Measurements from ENCODE around the gene DIPK1B. TPM values are rescaled to one million over a fixed set of nuclear protein-coding genes. Genes with fewer than 3 reads are reported as not detected.

The DIPK1B gene
- polyA plus RNA-seq, 3 donors: 0.10 TPM; not detected in 2

DNA sequence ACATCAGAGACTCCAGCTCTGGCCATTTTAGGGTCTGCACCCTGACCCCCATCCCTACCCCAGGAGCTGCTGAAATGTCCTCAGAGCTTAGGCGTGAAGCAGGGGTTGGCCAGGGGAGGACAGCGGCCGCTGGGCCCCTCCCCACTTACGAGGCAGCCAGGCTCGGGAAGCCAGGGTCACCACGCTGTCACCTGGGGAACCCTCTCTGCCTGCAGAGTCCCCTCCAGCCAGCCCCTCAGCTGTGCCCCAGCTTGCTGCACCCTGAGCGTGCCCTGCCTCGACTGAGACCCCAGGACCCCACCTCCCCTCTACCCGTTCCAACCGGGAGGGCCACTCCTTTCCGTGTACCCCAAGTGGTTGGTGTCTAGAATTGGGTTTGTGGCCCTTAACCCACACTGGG, 27.7 kb downstream of the DIPK1B start:
- H3K4me3 Mint-ChIP-seq: no peak overlapping the region
- Histone ChIP-seq H3K9me3 (replicated peaks in 1 of 2; ENCODE audit: control insufficient read depth in 1 of 2, insufficient read depth in 1 of 2, low read length in 2 of 2) (no peaks in the 10 kb centered on the region), H3K79me2 (ENCODE audit: insufficient read depth, low read length) (no peaks in the 10 kb centered on the region), H3K9ac (ENCODE audit: insufficient read depth, low read length, poor library complexity, severe bottlenecking) (no peak overlapping the region), H3K4me1 (ENCODE audit: control insufficient read depth in 1 of 2, insufficient read depth in 2 of 2, low read length in 2 of 2) (no peaks in the 10 kb centered on the region), H4K20me1 (ENCODE audit: insufficient read depth, low read length) (no peaks in the 10 kb centered on the region), H3K4me2 (replicated peaks; ENCODE audit: extremely low read depth, low read length, poor library complexity, severe bottlenecking) (no peak overlapping the region), H3K27ac (ENCODE audit: low read depth in 1 of 2, low read length in 2 of 2) (no peak overlapping the region), H3K27me3 (ENCODE audit: control insufficient read depth in 2 of 2, insufficient read depth in 2 of 2, low read length in 2 of 2) (peaks cover 5 to 24% of the 10 kb centered on the region in 2 donors), H3K36me3 (replicated peaks in 1 of 2; ENCODE audit: control insufficient read depth in 1 of 2, insufficient read depth in 2 of 2, low read length in 2 of 2) (no peaks in the 10 kb centered on the region), H2AFZ (ENCODE audit: insufficient read depth, low read depth, low read length, poor library complexity, severe bottlenecking) (no peak overlapping the region), H3K4me3 (replicated peaks in 1 of 3; ENCODE audit: low read depth in 2 of 3, low read length in 3 of 3) (no peak overlapping the region)
- H3K9me3 Mint-ChIP-seq: peaks cover 0 to 3% (median 0%) of the 10 kb centered on the region in 7 donors
- H3K4me1 Mint-ChIP-seq: no peaks in the 10 kb centered on the region
- H3K27me3 Mint-ChIP-seq (ENCODE audit: low read depth in 3 of 3): peaks cover 18 to 41% (median 31%) of the 10 kb centered on the region in 3 donors
- no peaks in the 10 kb centered on the region for H3K36me3 Mint-ChIP-seq
- no peak overlapping the region for H3K27ac Mint-ChIP-seq
- intact Hi-C loops (cut with micrococcal nuclease): no loop called here
- no peak for DNase-seq
- WGBS (ENCODE audit: insufficient coverage): 93% methylated on average over 6 of the region's 11 CpGs
- TF ChIP-seq, protein P1, sequence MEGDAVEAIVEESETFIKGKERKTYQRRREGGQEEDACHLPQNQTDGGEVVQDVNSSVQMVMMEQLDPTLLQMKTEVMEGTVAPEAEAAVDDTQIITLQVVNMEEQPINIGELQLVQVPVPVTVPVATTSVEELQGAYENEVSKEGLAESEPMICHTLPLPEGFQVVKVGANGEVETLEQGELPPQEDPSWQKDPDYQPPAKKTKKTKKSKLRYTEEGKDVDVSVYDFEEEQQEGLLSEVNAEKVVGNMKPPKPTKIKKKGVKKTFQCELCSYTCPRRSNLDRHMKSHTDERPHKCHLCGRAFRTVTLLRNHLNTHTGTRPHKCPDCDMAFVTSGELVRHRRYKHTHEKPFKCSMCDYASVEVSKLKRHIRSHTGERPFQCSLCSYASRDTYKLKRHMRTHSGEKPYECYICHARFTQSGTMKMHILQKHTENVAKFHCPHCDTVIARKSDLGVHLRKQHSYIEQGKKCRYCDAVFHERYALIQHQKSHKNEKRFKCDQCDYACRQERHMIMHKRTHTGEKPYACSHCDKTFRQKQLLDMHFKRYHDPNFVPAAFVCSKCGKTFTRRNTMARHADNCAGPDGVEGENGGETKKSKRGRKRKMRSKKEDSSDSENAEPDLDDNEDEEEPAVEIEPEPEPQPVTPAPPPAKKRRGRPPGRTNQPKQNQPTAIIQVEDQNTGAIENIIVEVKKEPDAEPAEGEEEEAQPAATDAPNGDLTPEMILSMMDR (IDR thresholded peaks at IDR 0.05): no peak

DNA sequence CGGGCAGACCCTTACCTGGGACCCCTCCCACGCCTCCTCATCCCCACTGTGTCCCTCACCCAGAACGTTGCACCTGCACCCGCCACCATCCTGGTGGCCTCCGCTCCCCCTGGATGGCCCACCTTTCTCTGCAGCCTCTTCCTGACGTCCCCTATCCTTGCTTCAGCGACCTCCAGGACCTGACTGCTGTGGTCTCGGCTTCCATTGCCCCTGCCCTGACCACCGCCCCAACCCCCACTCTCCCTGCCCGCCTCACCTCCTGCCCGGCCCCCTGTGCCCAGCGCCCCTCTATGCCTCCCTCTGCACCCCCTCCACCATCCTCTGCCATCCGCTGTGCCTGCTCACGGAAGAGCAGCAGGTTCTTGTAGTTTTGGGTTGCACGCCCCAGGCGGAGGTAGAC, 28.1 kb downstream of the DIPK1B start:
- no peak for DNase-seq
- no peaks in the 10 kb centered on the region for H4K20me1 ChIP-seq (ENCODE audit: insufficient read depth, low read length)
- Mint-ChIP-seq H3K27ac (no peak overlapping the region), H3K9me3 (peaks cover 0 to 3% (median 0%) of the 10 kb centered on the region in 7 donors), H3K36me3 (no peaks in the 10 kb centered on the region), H3K27me3 (ENCODE audit: low read depth in 3 of 3) (peaks cover 17 to 42% (median 34%) of the 10 kb centered on the region in 3 donors), H3K4me3 (peak overlapping the region in 1 of 2 donors; percentile 39), H3K4me1 (no peaks in the 10 kb centered on the region)
- WGBS (ENCODE audit: insufficient coverage): 97% methylated on average over 11 of the region's 16 CpGs
- intact Hi-C loops (cut with micrococcal nuclease): no loop called here
- no peak overlapping the region for H3K4me3 ChIP-seq (replicated peaks in 1 of 3; ENCODE audit: low read depth in 2 of 3, low read length in 3 of 3)
- H3K9me3 ChIP-seq (replicated peaks in 1 of 2; ENCODE audit: control insufficient read depth in 1 of 2, insufficient read depth in 1 of 2, low read length in 2 of 2): no peaks in the 10 kb centered on the region
- peaks cover 5 to 24% of the 10 kb centered on the region in 2 donors for H3K27me3 ChIP-seq (ENCODE audit: control insufficient read depth in 2 of 2, insufficient read depth in 2 of 2, low read length in 2 of 2)
- H3K4me1 ChIP-seq (ENCODE audit: control insufficient read depth in 1 of 2, insufficient read depth in 2 of 2, low read length in 2 of 2): no peaks in the 10 kb centered on the region
- H3K27ac ChIP-seq (ENCODE audit: low read depth in 1 of 2, low read length in 2 of 2): no peak overlapping the region
- no peaks in the 10 kb centered on the region for H3K79me2 ChIP-seq (ENCODE audit: insufficient read depth, low read length)
- H3K36me3 ChIP-seq (replicated peaks in 1 of 2; ENCODE audit: control insufficient read depth in 1 of 2, insufficient read depth in 2 of 2, low read length in 2 of 2): no peaks in the 10 kb centered on the region
- H3K9ac ChIP-seq (ENCODE audit: insufficient read depth, low read length, poor library complexity, severe bottlenecking): no peak overlapping the region
- H2AFZ ChIP-seq (ENCODE audit: insufficient read depth, low read depth, low read length, poor library complexity, severe bottlenecking): no peak overlapping the region
- TF ChIP-seq, protein P1 (IDR thresholded peaks at IDR 0.05): no peak
- no peak overlapping the region for H3K4me2 ChIP-seq (replicated peaks; ENCODE audit: extremely low read depth, low read length, poor library complexity, severe bottlenecking)

Measured in CD14-positive monocyte (primary cell).